Embryonic facial prominence (tissue), 1 donor: ENCODE results near the gene LZTFL1.
"Not testable (repeated sequence)": the region's sequence is repeated elsewhere in the genome, so short reads cannot be mapped to it uniquely, and the experiment has no call there.

ENCODE experiments used
- DNase-seq: peaks from one replicate; pipeline ENCODE4 v3.0.0-alpha.2; 2016; ENCODE audit errors: extremely low spot score

LZTFL1 gene

DNA sequence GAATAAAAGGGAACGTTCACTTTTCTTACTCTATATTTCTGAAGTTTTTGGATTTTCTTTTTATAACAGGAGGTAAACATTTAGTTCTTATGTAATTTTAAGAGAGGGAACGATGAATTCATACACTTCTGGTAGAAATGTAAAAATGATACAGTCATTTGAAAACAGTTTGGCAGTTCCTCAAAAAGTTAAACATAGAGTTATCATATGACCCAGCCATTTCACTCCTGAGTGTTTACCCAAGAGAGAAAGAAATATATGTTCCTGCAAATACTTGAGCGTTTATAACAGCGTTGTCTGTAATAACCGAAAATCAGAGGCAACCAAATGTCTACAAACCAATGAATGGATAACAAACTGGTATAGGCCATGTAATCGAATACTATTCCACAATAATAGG is 23.6 kb upstream of the LZTFL1 start:
- no peak for DNase-seq

DNA sequence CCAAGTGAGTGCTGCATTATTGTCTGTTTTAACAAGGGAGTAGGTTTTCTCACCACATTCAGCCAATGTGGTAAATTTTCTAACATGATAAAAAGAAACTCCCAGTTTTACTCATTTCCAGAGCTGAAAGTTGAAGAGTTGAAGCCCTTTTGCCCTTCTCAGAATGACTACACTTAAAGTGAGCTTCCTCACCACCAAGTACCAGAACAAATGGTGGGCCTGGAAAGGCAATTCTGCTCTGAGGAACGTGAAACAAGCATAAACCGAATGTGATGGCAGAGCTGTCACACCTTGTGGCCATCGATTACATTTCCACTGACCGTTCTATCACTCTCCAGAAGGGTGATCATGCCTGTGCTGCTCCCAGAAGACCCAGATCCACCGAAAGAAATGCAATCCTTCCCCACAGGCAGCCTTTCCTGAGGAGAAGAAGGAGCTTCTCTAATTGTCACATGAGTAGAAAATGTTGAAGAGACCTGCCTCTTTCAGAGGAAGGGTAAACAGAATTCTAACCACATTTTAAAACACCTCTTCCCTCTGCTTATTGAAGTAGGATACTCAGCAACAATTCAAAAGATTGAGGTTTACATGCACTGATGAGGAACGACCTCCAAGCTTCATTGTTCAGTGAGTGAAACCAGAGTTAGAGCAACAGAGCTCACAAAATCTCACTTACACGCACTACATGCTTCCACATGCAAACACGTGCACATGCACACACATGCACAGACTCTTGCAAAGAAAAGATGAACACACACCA is 23.0 kb upstream of the LZTFL1 start:
- no peak for DNase-seq

DNA sequence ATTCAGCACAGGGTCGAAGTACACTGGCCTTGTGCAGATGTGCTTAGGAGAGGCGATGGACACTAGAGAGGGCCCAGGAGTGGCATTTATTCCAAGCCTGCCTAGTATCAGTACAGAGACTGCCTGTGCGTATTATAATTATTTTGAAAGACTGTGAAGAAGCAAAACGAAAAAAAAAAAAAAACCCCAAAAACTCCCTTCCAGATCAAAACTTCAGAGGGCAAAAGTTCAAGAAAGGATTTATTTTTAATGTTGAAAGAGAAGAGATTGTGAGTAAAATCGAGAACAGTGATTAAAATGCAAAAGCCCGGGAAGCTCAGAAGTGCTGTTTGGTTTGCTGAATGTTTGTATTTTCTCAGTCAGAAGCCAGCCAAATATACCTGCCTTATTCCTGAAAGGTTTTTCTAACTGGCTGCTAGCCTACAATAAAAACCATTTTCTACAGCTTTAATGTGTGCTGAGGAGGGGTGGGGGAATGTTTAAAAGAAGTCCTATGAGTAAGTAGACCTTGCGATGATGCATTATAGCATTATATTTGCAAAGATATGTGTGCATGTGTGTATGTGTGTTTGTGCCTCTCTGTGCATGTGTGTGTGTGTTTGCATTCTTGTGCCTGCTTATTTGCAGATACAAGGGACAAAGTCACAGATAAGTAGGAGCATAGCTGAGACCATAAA is 19.3 kb upstream of the LZTFL1 start:
- no peak for DNase-seq

DNA sequence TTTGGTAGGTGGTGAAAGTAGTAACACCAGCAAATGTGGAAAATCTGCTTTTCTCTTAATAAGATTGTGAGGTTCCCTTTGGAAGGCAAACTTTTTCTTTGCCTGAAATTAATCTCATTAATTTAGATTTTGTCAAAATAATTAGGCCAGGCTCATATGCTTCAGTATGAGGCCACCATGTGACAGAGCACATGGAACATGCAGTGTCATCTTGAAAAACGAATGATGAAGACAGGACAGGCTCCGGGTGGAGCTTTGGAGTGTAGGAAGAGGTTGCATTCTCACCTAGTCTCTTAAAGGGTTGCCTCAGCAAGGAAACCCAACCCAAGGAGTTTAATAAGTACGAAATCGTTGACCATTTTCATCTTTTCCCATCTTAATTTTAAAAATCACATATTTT is 18.6 kb upstream of the LZTFL1 start:
- no peak for DNase-seq

DNA sequence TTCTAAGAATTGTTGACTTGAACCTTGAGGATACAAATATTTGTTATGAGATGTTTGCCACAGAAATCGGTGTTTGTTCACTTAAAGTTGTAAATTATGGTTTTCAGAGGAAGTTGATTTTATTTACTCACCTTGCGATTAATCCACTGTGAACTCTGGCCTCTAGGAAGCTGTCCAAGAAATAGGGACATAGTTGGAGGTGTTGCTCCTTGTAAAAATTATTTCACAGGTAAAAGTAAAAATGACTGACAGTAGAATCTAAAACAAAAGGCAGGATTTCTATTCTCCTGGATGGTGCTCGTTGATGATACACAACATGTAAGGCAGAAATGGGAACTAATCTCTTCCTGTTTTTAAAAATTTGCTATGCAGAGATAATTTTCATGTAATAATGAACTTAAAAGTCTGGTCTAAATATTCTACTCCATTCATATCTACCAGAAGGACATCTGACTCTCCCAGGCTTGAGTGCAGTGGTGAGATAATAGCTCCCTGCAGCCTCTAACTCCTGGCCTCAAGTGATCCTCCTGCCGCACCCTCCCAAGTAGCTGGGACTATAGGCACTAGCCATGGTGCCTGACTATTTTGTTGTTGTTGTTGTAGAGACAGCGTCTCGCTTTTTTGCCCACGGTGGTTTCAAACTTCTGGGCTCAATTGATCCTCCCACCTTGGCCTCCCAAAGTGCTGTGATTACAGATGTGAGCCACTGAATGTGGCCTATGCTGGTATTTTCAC is 17.1 kb upstream of the LZTFL1 start:
- no peak for DNase-seq

DNA sequence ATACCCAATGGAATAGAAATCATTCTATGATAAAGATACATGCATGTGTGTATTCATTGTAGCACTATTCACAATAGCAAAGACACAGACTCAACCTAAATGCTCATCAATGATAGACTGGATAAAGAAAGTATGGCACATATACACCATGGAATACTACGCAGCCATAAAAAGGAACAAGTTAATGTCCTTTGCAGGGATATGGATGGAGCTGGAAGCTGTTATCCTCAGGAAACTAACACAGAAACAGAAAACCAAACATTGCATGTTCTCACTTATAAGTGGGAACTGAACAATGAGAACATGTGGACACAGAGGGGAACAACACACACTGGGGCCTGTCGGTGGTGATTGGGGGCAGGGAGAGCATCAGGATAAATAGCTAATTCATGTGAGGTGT is 15.1 kb upstream of the LZTFL1 start:
- not testable (repeated sequence) for DNase-seq

DNA sequence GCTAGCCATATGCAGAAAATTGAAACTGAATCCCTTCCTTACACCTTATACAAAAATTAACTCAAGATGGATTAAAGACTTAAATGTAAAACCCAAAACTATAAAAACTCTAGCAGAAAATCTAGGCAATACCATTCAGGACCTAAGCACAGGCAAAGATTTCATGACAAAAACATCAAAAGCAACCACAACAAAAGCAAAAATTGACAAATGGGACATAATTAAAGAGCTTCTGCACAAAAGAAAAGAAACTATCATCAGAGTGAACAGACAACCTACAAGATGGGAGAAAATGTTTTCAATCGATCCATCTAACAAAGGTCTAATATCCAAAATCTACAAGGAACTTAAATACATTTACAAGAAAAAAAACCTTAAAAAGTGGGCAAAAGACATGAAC is 14.4 kb upstream of the LZTFL1 start:
- DNase-seq, result not testable (repeated sequence)

DNA sequence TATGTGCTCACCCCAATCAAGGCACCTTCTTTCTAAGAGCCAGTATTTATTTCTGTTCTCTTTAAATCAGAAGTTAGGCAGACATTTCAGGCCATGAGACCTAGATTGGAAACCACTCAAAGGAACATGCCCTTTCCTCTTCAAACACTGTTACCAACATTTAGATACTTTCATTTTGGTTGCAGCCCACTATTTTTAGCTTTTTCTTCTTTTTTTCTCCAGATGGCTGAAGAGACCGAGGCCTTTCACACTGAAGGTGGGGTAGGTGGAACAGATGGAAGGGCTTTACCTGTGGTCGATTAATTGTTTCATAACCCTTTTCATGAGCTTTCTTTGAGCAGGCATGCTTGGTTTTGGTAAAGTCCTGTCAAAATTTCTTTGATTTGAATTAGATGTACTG is 10.9 kb upstream of the LZTFL1 start:
- no peak for DNase-seq

DNA sequence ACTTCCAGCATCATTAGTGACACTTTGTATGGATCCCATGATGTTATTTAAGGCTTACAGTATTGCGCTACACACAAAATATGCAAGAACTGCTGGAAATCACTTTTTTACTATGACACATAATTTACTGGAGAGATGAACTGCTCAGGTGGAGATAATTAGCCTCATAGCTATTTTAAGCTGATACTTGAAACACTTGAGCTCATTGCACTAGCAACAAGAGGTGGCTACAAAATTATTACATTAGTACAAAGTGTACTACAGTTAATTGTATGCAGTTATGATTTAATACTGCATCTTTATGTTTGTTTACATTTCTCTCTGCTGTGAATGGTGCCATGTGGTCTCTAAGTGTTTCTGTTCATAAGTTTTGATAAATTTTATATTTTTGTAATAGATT is 6.5 kb upstream of the LZTFL1 start:
- DNase-seq, result no peak

DNA sequence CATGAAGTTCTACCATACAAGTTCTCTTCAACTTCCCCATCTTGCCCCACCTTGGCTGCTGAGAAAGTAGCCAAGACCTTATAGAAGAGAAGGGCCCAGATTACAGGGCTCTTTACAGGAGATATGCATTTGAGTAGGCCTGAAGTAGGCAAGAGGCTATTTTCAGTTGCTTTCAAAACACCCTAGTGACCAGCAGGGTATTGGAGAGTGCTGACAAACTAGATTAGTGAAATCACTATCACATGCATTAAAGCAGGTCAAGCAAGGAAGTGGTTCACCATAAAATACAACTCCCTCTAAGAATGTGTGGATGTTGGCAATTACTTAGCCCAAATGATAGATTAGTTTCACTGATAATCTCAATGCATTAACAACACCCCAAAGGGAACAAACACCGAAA is 2.7 kb upstream of the LZTFL1 start:
- DNase-seq, result no peak

DNA sequence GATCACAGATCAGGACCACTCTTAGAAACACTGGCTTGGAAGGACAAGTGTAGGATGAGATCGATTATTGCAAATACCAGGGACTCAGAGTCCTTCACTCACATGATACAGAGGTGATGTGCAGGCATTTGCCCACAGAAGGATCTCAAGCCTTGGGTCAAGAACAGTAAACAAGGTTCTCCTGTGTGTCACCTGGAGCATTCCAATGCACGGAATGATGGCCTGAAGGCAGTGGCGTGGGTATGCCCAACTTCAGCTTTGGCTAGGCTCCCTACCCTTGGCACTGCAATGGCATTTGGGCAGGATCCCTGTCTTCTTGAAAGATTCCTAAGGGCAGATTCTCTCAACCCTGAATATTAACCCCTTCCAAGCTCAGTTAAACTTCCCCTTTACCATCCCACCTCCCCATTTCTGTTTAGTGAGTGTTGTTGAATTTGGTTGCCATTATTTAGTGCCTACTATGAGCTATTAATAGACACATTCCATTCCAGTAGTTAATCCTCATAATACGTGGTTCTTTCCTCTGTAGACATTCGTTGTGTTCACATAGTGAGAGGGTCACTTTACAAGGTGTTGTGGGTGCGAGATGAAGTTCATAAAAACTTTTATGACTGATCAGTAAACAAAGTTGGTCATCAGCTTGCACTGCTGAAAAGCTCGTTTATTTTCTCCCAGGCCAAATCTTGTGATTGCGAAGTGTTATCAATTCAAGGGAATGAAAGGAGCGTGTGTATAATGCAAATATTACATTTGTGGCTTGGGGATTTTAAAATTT is 1.1 kb upstream of the LZTFL1 start:
- DNase-seq, result no peak

DNA sequence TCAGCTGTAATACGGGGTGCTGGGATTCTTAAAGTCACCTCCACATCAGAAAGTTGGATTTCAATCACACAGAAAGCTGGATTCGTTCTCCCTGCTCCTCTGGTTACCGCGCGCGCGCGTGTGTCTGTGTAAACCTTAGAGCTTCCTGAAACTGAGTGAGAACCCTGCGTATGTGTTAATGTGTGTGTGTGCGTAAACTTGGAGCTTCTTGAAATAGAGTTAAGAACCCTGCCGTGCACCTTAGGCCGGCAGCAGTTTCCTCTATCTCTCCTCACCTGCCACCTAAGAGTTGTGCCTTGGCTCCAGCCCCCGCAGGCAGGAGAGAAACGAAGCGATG is 531 bp downstream of the LZTFL1 start:
- no peak for DNase-seq

DNA sequence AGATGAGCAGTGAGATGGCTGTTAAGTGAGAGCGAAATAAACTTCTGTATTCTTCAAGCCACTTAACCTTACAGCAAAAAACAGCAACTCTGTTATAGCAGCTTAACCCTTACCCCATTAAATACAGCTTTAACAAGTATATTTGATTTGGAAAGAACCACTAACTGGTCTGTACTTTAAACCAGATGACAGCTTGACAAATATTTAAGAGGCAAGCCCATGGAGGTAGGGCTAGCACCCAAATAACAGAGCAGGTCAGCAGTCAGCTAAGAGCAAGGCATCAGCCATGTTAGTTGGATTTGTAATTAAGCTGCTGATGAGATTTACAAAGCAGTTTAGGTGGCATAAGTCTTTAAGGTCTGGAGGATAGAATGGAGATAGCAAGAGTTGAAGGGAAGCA is 3.5 kb downstream of the LZTFL1 start:
- DNase-seq, result no peak

DNA sequence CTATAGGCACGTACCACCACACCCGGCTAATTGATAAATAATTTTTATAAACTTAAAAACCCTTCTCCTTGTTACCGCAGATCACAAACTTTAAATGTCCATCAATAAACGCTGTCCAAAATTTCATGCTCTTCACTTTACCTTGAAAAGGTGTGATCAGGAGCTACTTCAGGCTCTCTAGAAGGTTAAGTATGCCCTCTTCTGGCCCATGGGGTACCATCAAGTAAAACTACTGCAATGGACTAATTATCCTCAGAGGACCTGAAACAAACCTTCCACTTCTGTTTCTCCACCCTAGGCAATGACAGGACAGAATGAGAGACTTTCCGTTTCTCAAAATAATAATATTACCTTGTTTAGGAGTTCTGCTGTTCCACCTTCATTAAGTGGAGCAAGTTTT is 9.2 kb downstream of the LZTFL1 start:
- DNase-seq, result no peak

DNA sequence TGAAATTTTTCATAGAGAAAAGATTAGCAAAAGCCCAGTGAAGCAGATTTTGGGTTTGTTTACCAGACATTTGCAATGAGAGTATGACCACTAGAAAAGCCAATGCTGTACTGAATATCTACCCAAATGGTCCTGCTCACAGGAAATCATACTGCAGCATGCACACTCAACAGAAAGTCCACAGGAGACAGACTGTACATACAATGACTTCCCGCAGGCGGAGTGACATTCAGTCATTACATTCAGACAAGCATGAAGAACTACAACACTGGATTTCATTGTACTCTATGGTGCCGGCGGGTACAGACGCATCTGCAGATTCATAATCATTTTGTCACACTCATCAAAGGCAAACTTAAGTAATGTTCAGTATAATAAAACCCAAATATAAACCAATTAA is 11.8 kb downstream of the LZTFL1 start:
- no peak for DNase-seq

DNA sequence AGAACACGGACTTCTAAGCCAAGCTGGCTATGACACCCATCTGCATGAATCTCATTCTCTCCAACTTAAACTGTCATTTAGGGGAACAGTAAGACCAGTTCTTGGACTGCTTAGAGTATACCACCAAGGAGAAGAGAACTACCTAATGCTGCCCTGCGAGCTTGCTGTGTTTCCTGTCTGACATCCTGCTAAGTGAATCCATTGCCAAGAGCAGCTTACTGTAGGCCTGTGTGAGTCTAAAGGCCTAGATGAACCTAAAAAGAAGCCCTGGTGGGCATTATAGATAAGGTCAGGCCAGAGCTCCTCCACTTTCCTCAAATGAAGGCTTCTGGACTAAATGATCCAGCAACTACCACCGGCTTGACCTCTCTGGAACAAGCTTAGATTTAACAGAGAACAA is 15.0 kb downstream of the LZTFL1 start:
- no peak for DNase-seq

DNA sequence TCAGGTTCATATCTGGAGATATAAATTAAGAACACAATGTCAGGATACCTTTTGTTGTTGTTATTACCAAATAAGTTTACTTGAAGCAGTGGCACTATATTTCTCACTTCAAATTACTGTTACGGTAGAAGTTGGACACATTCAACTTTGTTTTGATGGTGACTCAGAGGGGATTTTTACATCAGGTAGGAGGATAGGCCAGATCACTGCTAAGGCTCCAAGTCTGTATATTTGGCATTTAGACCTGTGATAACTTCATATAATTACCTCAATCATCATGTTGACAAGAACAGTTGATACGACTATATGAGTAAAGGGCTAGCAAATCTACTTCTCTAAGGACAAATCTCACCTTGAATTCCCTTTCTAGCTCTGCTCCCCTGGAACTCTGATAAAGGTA is 15.6 kb downstream of the LZTFL1 start:
- DNase-seq, result no peak

DNA sequence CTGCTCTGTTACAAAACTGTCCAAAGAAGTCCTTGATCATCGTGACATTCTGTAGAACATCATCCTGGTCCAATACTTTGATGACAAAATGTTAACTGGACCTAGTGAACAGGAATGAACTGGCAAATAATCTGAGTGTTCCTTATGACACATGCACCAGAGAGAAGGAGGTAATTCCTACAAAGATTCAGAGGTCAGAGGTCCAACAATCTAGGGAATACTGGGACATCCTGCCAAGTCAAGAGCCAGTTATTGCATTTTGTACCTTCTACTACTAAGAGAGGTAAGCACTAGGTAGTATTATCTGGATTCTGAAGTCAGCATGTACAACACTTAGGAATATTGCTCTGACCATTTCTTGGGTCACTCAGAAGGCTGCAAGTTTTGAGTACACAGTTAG is 20.8 kb downstream of the LZTFL1 start:
- no peak for DNase-seq

DNA sequence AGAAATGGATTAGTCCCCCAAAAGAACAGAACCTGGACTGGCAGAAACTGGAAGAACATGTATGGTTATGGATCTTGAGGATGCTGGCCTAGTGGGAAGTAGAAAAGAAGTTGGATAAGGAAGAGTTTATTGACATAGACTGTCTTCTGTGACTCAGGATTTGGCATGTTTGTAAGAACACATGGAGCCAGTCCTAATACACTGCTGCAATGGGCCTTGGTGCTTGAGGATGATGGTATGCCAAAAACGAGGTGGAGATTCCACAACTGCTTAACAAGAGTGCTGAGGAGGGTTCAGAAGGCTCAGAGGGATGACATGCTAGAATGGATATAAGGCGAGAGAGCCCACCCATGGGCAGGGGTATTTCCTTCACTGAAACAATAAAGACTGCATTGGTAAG is 22.4 kb downstream of the LZTFL1 start:
- no peak for DNase-seq

DNA sequence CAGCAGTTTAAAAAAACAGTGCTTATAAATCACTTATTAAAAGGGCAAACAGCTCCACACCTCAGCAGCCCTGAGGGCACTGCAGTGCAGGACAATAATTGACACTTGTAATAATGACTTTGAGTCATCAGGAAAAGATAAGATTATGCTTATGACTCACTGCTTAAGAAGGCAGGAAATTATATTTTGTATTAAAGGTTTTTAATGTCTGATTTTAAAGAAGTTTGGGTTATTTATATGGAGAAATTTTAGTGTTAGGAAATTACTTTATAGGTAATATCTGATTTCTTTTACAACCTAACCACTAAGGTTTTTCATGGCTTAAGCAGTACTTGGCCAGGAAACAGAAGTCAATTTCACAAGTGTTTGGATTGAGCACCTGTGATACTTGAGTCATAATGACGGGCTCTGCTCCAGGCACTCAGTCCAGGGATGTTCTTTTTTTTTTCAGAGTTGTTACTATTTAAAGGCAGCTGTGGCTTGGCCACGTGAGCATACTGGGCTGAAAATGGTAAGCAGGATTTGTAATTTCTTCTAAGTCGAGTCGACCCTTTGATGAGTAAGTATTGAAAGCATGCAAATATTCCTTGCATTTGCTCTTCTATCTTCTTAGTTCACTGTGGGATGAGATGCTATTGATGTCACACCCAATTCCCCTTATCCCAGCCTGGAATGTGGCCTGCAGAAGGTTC is 23.9 kb downstream of the LZTFL1 start:
- no peak for DNase-seq

DNA sequence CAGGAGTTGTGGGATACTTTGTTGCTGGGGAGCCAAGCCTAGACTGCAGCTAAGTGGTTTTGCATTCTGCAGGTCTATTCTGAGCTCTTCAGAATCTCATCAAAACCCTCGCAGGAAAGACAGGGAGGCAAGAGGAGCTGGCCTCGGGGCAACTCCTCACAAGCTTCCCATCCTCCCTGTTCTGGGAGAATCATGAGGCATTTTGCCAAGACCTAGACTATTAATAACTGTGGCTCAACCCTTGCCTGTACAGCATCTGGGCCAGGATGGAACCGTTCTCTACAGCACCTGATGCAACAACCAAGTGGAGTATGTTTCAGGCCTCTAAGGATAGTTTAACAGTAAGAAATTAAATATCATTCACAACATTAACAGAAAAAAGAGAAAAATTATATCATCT is 25.4 kb downstream of the LZTFL1 start:
- no peak for DNase-seq

DNA sequence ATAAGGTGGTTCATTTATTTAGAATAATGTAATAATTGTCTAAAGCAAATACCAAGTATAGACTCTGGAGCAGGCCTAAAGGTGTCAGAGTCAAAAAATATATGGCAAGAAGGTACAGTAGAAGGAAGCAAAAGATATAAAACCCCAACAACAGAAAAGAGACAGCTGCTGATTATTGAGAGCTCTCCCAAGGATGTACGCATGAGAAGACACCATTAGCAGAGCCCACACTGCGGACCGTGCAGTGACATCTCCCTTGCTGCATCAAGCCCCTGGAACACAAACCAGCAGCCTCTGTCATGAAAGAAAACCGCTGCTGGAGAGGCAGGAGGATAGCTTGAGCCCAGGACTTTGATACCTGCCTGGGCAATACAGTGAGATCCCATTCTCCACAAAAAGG is 27.6 kb downstream of the LZTFL1 start:
- no peak for DNase-seq
